Measurements from ENCODE around the gene MARK2. TPM values are rescaled to one million over a fixed set of nuclear protein-coding genes. Genes with fewer than 3 reads are reported as not detected.

MARK2 gene
- polyA plus RNA-seq, 3 donors, result 31.2 to 34.4 (median 33.5) TPM

Other genes starting within 250 kb of the MARK2 start
- 10 to 100 TPM; 12.7 to 26.8 (median 14.8) TPM for gene PLAAT3, start 224.7 kb upstream of the MARK2 start, polyA plus RNA-seq (ENCODE audit: insufficient read length in 3 of 3)
- 10 to 100 TPM; 16.2 to 17.6 (median 17.0) TPM for gene ATL3, start 167.7 kb upstream of the MARK2 start, polyA plus RNA-seq (ENCODE audit: insufficient read length in 3 of 3)
- gene RTN3, start 157.6 kb upstream of the MARK2 start, polyA plus RNA-seq (ENCODE audit: insufficient read length in 3 of 3), result 100 to 1,000 TPM; 173 to 181 (median 178) TPM
- gene ZFTA, start 70.3 kb upstream of the MARK2 start, polyA plus RNA-seq (ENCODE audit: insufficient read length in 3 of 3), result 10 to 100 TPM; 41.0 to 41.8 (median 41.7) TPM
- gene SPINDOC, start 25.7 kb upstream of the MARK2 start, polyA plus RNA-seq (ENCODE audit: insufficient read length in 3 of 3), result 10 to 100 TPM; 21.7 to 26.8 (median 23.4) TPM
- 10 to 100 TPM; 10.4 to 11.8 (median 11.4) TPM for gene RCOR2, start 78.1 kb downstream of the MARK2 start, polyA plus RNA-seq (ENCODE audit: insufficient read length in 3 of 3)
- 10 to 100 TPM; 26.5 to 32.0 (median 30.2) TPM for gene NAA40, start 99.9 kb downstream of the MARK2 start, polyA plus RNA-seq (ENCODE audit: insufficient read length in 3 of 3)
- 100 to 1,000 TPM; 196 to 245 (median 218) TPM for gene COX8A, start 135.5 kb downstream of the MARK2 start, polyA plus RNA-seq (ENCODE audit: insufficient read length in 3 of 3)
- gene OTUB1, start 147.3 kb downstream of the MARK2 start, polyA plus RNA-seq (ENCODE audit: insufficient read length in 3 of 3), result 100 to 1,000 TPM in 1 of 3 donors, 10 to 100 TPM in 2; 96.8 to 103 (median 97.5) TPM
- gene FLRT1, start 196.8 kb downstream of the MARK2 start, polyA plus RNA-seq (ENCODE audit: insufficient read length in 3 of 3), result 1 to 10 TPM; 2.6 to 2.8 (median 2.7) TPM